Activated B cell treated with CpG ODN at 0.5 μM for 24 hours (primary cell): ENCODE data around the gene KIAA1671. TPM values are rescaled to one million over a fixed set of nuclear protein-coding genes. Genes with fewer than 3 reads are reported as not detected.

Experiments used
- ATAC-seq: fragments of 200-7000 bp; cut with Tn5 transposase; one replicate; pipeline ENCODE4 v1.10.0; 2021; ENCODE audit warnings: low read depth, mild to moderate bottlenecking, moderate library complexity
- CTCF ChIA-PET: fragments of 350-600 bp; sonication (Branson Sonifier 250); formaldehyde crosslinking; loops from one replicate; lab custom pipeline; 2021; ENCODE audit warnings: antibody characterized with exemption; lab: Charles Lee
- POLR2A ChIA-PET: fragments of 350-600 bp; sonication (Branson Sonifier 250); formaldehyde crosslinking; loops from one replicate; lab custom pipeline; 2021; ENCODE audit warnings: antibody characterized with exemption; lab: Charles Lee
- DNase-seq: peaks from one replicate; pipeline ENCODE4 v3.0.0; 2022
- H3K27ac Mint-ChIP-seq: one replicate; pipeline ENCODE4 v1.8.0; 2020; ENCODE audit warnings: mixed read lengths
- H3K27me3 Mint-ChIP-seq: one replicate; pipeline ENCODE4 v1.8.0; 2021; ENCODE audit warnings: mixed read lengths
- H3K36me3 Mint-ChIP-seq: one replicate; pipeline ENCODE4 v1.8.0; 2021; ENCODE audit warnings: low read depth, mixed read lengths
- H3K4me1 Mint-ChIP-seq: one replicate; pipeline ENCODE4 v1.8.0; 2021; ENCODE audit warnings: mixed read lengths
- H3K4me3 Mint-ChIP-seq: one replicate; pipeline ENCODE4 v1.8.0; 2020; ENCODE audit warnings: mild to moderate bottlenecking, mixed read lengths
- H3K9me3 Mint-ChIP-seq: one replicate; pipeline ENCODE4 v1.8.0; 2020; ENCODE audit warnings: mixed read lengths
- intact Hi-C: fragments of 100-400 bp; cut with micrococcal nuclease; formaldehyde crosslinking; loops from one replicate; pipeline ENCODE4 v1.15.1; 2024
- total RNA-seq: library from RNA; stranded (reverse); gene quantifications from 2 replicates; pipeline ENCODE4 v1.2.3, GENCODE V29; 2022
- TF ChIP-seq, protein P1 (sequence below): fragments of 200-600 bp; IDR thresholded peaks from one replicate; pipeline ENCODE4 v1.8.0; 2022; ENCODE audit warnings: antibody characterized with exemption, mild to moderate bottlenecking

KIAA1671 gene
- total RNA-seq, 1 donor from 2014 or later: 0.04 TPM

GRCh38 chr22:24982301-24983056 is 30.0 kb downstream of the KIAA1671 start:
- POLR2A ChIA-PET: no interaction called here
- Mint-ChIP-seq H3K4me1 (no peaks in the 10 kb centered on the region), H3K27ac (no peak overlapping the region), H3K9me3 (no peaks in the 10 kb centered on the region), H3K4me3 (no peak overlapping the region), H3K36me3 (no peaks in the 10 kb centered on the region), H3K27me3 (peaks cover 22% of the 10 kb centered on the region)
- DNase-seq: no peak
- CTCF ChIA-PET: no interaction called here
- intact Hi-C loops: no loop called here
- no peak for ATAC-seq
- TF ChIP-seq, protein P1, sequence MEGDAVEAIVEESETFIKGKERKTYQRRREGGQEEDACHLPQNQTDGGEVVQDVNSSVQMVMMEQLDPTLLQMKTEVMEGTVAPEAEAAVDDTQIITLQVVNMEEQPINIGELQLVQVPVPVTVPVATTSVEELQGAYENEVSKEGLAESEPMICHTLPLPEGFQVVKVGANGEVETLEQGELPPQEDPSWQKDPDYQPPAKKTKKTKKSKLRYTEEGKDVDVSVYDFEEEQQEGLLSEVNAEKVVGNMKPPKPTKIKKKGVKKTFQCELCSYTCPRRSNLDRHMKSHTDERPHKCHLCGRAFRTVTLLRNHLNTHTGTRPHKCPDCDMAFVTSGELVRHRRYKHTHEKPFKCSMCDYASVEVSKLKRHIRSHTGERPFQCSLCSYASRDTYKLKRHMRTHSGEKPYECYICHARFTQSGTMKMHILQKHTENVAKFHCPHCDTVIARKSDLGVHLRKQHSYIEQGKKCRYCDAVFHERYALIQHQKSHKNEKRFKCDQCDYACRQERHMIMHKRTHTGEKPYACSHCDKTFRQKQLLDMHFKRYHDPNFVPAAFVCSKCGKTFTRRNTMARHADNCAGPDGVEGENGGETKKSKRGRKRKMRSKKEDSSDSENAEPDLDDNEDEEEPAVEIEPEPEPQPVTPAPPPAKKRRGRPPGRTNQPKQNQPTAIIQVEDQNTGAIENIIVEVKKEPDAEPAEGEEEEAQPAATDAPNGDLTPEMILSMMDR: no peak

GRCh38 chr22:24983151-24983550 is 30.6 kb downstream of the KIAA1671 start:
- H3K27ac Mint-ChIP-seq: no peak overlapping the region

GRCh38 chr22:24984122-24984521 is 31.6 kb downstream of the KIAA1671 start:
- CTCF ChIA-PET: no interaction called here
- no peak overlapping the region for H3K27ac Mint-ChIP-seq
- no peaks in the 10 kb centered on the region for H3K36me3 Mint-ChIP-seq
- H3K4me1 Mint-ChIP-seq: no peaks in the 10 kb centered on the region
- ATAC-seq (no peak), DNase-seq (no peak)
- H3K9me3 Mint-ChIP-seq: no peaks in the 10 kb centered on the region
- no peak overlapping the region for H3K4me3 Mint-ChIP-seq
- POLR2A ChIA-PET: no interaction called here
- TF ChIP-seq, protein P1: no peak
- peaks cover 24% of the 10 kb centered on the region for H3K27me3 Mint-ChIP-seq
- intact Hi-C loops: no loop called here

More at GRCh38 chr22:24983151-24983550, 30.6 kb downstream of the KIAA1671 start:
- no peak overlapping the region for H3K4me3 Mint-ChIP-seq
- CTCF ChIA-PET: no interaction called here
- H3K36me3 Mint-ChIP-seq: no peaks in the 10 kb centered on the region
- H3K9me3 Mint-ChIP-seq: no peaks in the 10 kb centered on the region
- POLR2A ChIA-PET: no interaction called here
- H3K4me1 Mint-ChIP-seq: no peaks in the 10 kb centered on the region
- peaks cover 22% of the 10 kb centered on the region for H3K27me3 Mint-ChIP-seq
- TF ChIP-seq, protein P1: no peak
- ATAC-seq (no peak), DNase-seq (no peak)
- intact Hi-C loops: no loop called here

GRCh38 chr22:24985826-24986214 is 33.3 kb downstream of the KIAA1671 start:
- ChIA-PET CTCF (no interaction called here), POLR2A (no interaction called here)
- H3K36me3 Mint-ChIP-seq: no peaks in the 10 kb centered on the region
- no peak overlapping the region for H3K27ac Mint-ChIP-seq
- DNase-seq (no peak), ATAC-seq (no peak)
- no peaks in the 10 kb centered on the region for H3K4me1 Mint-ChIP-seq
- H3K27me3 Mint-ChIP-seq: peaks cover 21% of the 10 kb centered on the region
- no peak overlapping the region for H3K4me3 Mint-ChIP-seq
- TF ChIP-seq, protein P1: no peak
- intact Hi-C loops: no loop called here
- H3K9me3 Mint-ChIP-seq: no peaks in the 10 kb centered on the region

- no peak overlapping the region for H3K4me3 Mint-ChIP-seq
- no peak for DNase-seq
- H3K27ac Mint-ChIP-seq: no peak overlapping the region
- POLR2A ChIA-PET: no interaction called here
- ATAC-seq: no peak
- CTCF ChIA-PET: no interaction called here
- H3K4me1 Mint-ChIP-seq: no peaks in the 10 kb centered on the region
- TF ChIP-seq, protein P1: no peak
- H3K27me3 Mint-ChIP-seq: peaks cover 21% of the 10 kb centered on the region
- intact Hi-C loops: no loop called here
- H3K36me3 Mint-ChIP-seq: no peaks in the 10 kb centered on the region
- no peaks in the 10 kb centered on the region for H3K9me3 Mint-ChIP-seq
Observed at GRCh38 chr22:24986816-24987215, 34.3 kb downstream of the KIAA1671 start.
